ENCODE results near the gene CD248. TPM values are rescaled to one million over a fixed set of nuclear protein-coding genes. Genes with fewer than 3 reads are reported as not detected.

CD248 gene
- total and polyA plus RNA-seq, 2 experiments from 2014 or later, result 2.4 to 3.8 TPM

GRCh38 chr11:66340596-66341501, 24.0 kb upstream of the CD248 start:
- no peak for ATAC-seq
- peaks cover 16% of the 10 kb centered on the region; the same call in 1 of the 2 replicates for H3F3A ChIP-seq (replicated peaks; ENCODE audit: low read depth)
- peaks cover 21% of the 10 kb centered on the region for H3K4me1 ChIP-seq (ENCODE audit: insufficient read depth)
- H3K36me3 ChIP-seq (ENCODE audit: insufficient read depth), result no peaks in the 10 kb centered on the region; the same call in 1 of the 2 replicates
- no peak overlapping the region for H3K4me3 Mint-ChIP-seq
- H3K9me3 Mint-ChIP-seq, result no peaks in the 10 kb centered on the region; the same call in 2 of the 3 replicates
- peaks cover 3% of the 10 kb centered on the region; the same call in 1 of the 2 replicates for H4K20me1 ChIP-seq (replicated peaks; ENCODE audit: insufficient read depth)
- no peak overlapping the region for H3K4me2 ChIP-seq
- peaks cover 20% of the 10 kb centered on the region for H3K27me3 Mint-ChIP-seq (ENCODE audit: insufficient read depth, low read depth, poor library complexity)
- no peak for DNase-seq (ENCODE audit: low spot score)
- no peak overlapping the region for H3K27ac ChIP-seq (ENCODE audit: low read depth)
- H3K4me1 Mint-ChIP-seq, result peaks cover 32% of the 10 kb centered on the region
- H3K9me2 ChIP-seq (ENCODE audit: insufficient read depth), result no peaks in the 10 kb centered on the region
- no peak overlapping the region for H2AFZ ChIP-seq
- no peaks in the 10 kb centered on the region for H3K27me3 ChIP-seq (ENCODE audit: insufficient read depth)
- H3K36me3 Mint-ChIP-seq (ENCODE audit: low read depth), result peaks cover 25% of the 10 kb centered on the region
- H3K27ac Mint-ChIP-seq, result no peak overlapping the region
- peaks cover 14% of the 10 kb centered on the region for H3K79me2 ChIP-seq (replicated peaks; ENCODE audit: insufficient read depth)
- H3K4me3 ChIP-seq, result no peak overlapping the region
- TF ChIP-seq ZNF331 (CRISPR knock-in tag; IDR thresholded peaks at IDR 0.05; ENCODE audit: low read depth), result no peak
- no peak for TF ChIP-seq ZNF114 (CRISPR knock-in tag; IDR thresholded peaks at IDR 0.05)
- peak in 1 of 2 experiments; percentile 27; a peak in 2 of 4 replicates for TF ChIP-seq CTCF (conservative IDR thresholded peaks at IDR 0.05; ENCODE audit: low read depth in 2 of 2)

- no peak overlapping the region; the same call in 2 of the 3 replicates for H3K4me3 Mint-ChIP-seq
Observed at GRCh38 chr11:66339686-66340483, 23.0 kb upstream of the CD248 start.

More at GRCh38 chr11:66339686-66340483, 23.0 kb upstream of the CD248 start:
- no peaks in the 10 kb centered on the region; the same call in 1 of the 2 replicates for H3K36me3 ChIP-seq (ENCODE audit: insufficient read depth)
- no peak overlapping the region for H3K4me2 ChIP-seq
- Mint-ChIP-seq H3K4me1 (peaks cover 31% of the 10 kb centered on the region), H3K36me3 (ENCODE audit: low read depth) (peaks cover 25% of the 10 kb centered on the region), H3K27ac (no peak overlapping the region), H3K9me3 (no peaks in the 10 kb centered on the region; the same call in 2 of the 3 replicates), H3K27me3 (ENCODE audit: insufficient read depth, low read depth, poor library complexity) (peaks cover 14% of the 10 kb centered on the region)
- no peak overlapping the region for H2AFZ ChIP-seq
- H3F3A ChIP-seq (replicated peaks; ENCODE audit: low read depth), result peaks cover 12% of the 10 kb centered on the region; the same call in 1 of the 2 replicates
- H3K27ac ChIP-seq (ENCODE audit: low read depth), result no peak overlapping the region
- DNase-seq (ENCODE audit: low spot score) (no peak), ATAC-seq (no peak)
- TF ChIP-seq NANOG (IDR thresholded peaks at IDR 0.05; ENCODE audit: borderline replicate concordance), result no peak
- TF ChIP-seq ZNF114 (CRISPR knock-in tag; IDR thresholded peaks at IDR 0.05), result no peak
- no peak for TF ChIP-seq POLR2AphosphoS5 (IDR thresholded peaks at IDR 0.05; ENCODE audit: low read depth)
- H3K4me1 ChIP-seq (ENCODE audit: insufficient read depth), result peaks cover 23% of the 10 kb centered on the region
- H3K9me2 ChIP-seq (ENCODE audit: insufficient read depth), result no peaks in the 10 kb centered on the region
- H4K20me1 ChIP-seq (replicated peaks; ENCODE audit: insufficient read depth), result no peaks in the 10 kb centered on the region; the same call in 1 of the 2 replicates
- no peak overlapping the region for H3K4me3 ChIP-seq
- no peaks in the 10 kb centered on the region for H3K27me3 ChIP-seq (ENCODE audit: insufficient read depth)
- H3K79me2 ChIP-seq (replicated peaks; ENCODE audit: insufficient read depth), result peaks cover 14% of the 10 kb centered on the region
